IMR-90 (cell line): ENCODE data around the gene COL9A2. TPM values are rescaled to one million over a fixed set of nuclear protein-coding genes. Genes with fewer than 3 reads are reported as not detected.

Experiments
- ATAC-seq: fragments of 200-7000 bp; cut with Tn5 transposase; 2 replicates; pipeline ENCODE4 v1.9.1; 2020; ENCODE audit warnings: low read depth, mild to moderate bottlenecking, moderate library complexity
- BruUV-seq: library from RNA; stranded (reverse); fragments of 400-500 nt; replicated peaks from 2 replicates; lab custom pipeline; 2021; lab: Mats Ljungman, UMichigan
- CTCF ChIA-PET: fragments of 300-600 bp; formaldehyde crosslinking; extraction: SDS; loops from one replicate; lab custom pipeline; 2021; ENCODE audit warnings: antibody characterized with exemption; lab: Yijun Ruan, JAX
- POLR2A ChIA-PET: fragments of 300-600 bp; sonication (Branson Sonifier 250); formaldehyde crosslinking; loops from one replicate; lab custom pipeline; 2022; ENCODE audit warnings: antibody characterized with exemption; ENCODE audit not compliant: unreplicated experiment; lab: Charles Lee
- DNase-seq: peaks from one replicate; pipeline ENCODE4 v3.0.0; 2013
- H2AFZ ChIP-seq: replicated peaks from 2 replicates; pipeline ENCODE3; 2013; ENCODE audit warnings: low read length, mild to moderate bottlenecking; ENCODE audit not compliant: poor library complexity
- H2AK5ac ChIP-seq: 2 replicates; pipeline ENCODE4 v1.6.1; 2013; ENCODE audit warnings: low read depth, low read length, inconsistent platforms
- H2AK9ac ChIP-seq: replicated peaks from 2 replicates; pipeline ENCODE3; 2013; ENCODE audit warnings: mild to moderate bottlenecking, low read depth, low read length, moderate library complexity; ENCODE audit not compliant: poor library complexity
- H2BK120ac ChIP-seq: 2 replicates; pipeline ENCODE4 v1.6.1; 2013; ENCODE audit warnings: low read depth, low read length, inconsistent platforms
- H2BK15ac ChIP-seq: 3 replicates; pipeline ENCODE4 v1.6.1; 2013; ENCODE audit warnings: low read depth, low read length, inconsistent platforms
- H2BK20ac ChIP-seq: 2 replicates; pipeline ENCODE4 v1.6.1; 2013; ENCODE audit warnings: low read depth, mild to moderate bottlenecking, inconsistent platforms, low read length, moderate library complexity
- H2BK5ac ChIP-seq: 2 replicates; pipeline ENCODE4 v1.6.1; 2013; ENCODE audit warnings: mild to moderate bottlenecking, low read depth, low read length, inconsistent platforms; ENCODE audit not compliant: poor library complexity, severe bottlenecking
- H3K14ac ChIP-seq: replicated peaks from 2 replicates; pipeline ENCODE4 v1.6.1; 2013; ENCODE audit warnings: low read depth, low read length, inconsistent platforms
- H3K18ac ChIP-seq: 2 replicates; pipeline ENCODE4 v1.6.1; 2013; ENCODE audit warnings: low read depth, low read length, control low read depth
- H3K23ac ChIP-seq: 2 replicates; pipeline ENCODE4 v1.6.1; 2013; ENCODE audit warnings: low read depth, low read length, inconsistent platforms
- H3K27ac ChIP-seq: 2 replicates; pipeline ENCODE4 v1.5.1; 2013; ENCODE audit warnings: mild to moderate bottlenecking, control low read depth, low read length; ENCODE audit not compliant: insufficient read depth
- H3K27me3 ChIP-seq: 2 replicates; pipeline ENCODE4 v1.6.1; 2013; ENCODE audit warnings: low read length; ENCODE audit not compliant: control insufficient read depth, insufficient read depth
- H3K36me3 ChIP-seq: 2 replicates; pipeline ENCODE4 v1.6.1; 2013; ENCODE audit warnings: low read length, mixed read lengths; ENCODE audit not compliant: control insufficient read depth, insufficient read depth
- H3K4ac ChIP-seq: 2 replicates; pipeline ENCODE4 v1.6.1; 2013; ENCODE audit warnings: low read depth, low read length, inconsistent platforms
- H3K4me1 ChIP-seq: 2 replicates; pipeline ENCODE4 v1.6.1; 2013; ENCODE audit warnings: low read length, mixed read lengths; ENCODE audit not compliant: control insufficient read depth, insufficient read depth
- H3K4me2 ChIP-seq: 2 replicates; pipeline ENCODE4 v1.6.1; 2013; ENCODE audit warnings: low read depth, mild to moderate bottlenecking, control low read depth, low read length, moderate library complexity
- H3K4me3 ChIP-seq: 2 replicates; pipeline ENCODE4 v1.5.1; 2013; ENCODE audit warnings: low read depth, mild to moderate bottlenecking, control low read depth, low read length, moderate library complexity; ENCODE audit not compliant: insufficient read depth
- H3K56ac ChIP-seq: 2 replicates; pipeline ENCODE4 v1.6.1; 2013; ENCODE audit warnings: low read length, inconsistent platforms; ENCODE audit not compliant: insufficient read depth; ENCODE audit errors: extremely low read depth
- H3K79me1 ChIP-seq, 2 experiments: 2 replicates each; pipeline ENCODE4 v1.6.1; 2013; ENCODE audit warnings: low read length in 2 of 2, inconsistent platforms in 1 of 2, low read depth in 1 of 2
- H3K9ac ChIP-seq: 2 replicates; pipeline ENCODE4 v1.6.1; 2013; ENCODE audit warnings: low read depth, low read length, control low read depth
- H3K9me1 ChIP-seq: 2 replicates; pipeline ENCODE4 v1.6.1; 2013; ENCODE audit warnings: low read length, inconsistent platforms; ENCODE audit not compliant: insufficient read depth
- H3K9me3 ChIP-seq: 2 replicates; pipeline ENCODE4 v1.6.1; 2013; ENCODE audit warnings: low read length; ENCODE audit not compliant: control insufficient read depth, insufficient read depth
- H4K20me1 ChIP-seq: 2 replicates; pipeline ENCODE4 v1.6.1; 2013; ENCODE audit warnings: low read length, inconsistent platforms; ENCODE audit not compliant: insufficient read depth
- H4K5ac ChIP-seq: 2 replicates; pipeline ENCODE4 v1.6.1; 2013; ENCODE audit warnings: mild to moderate bottlenecking, low read depth, low read length, control low read depth
- H4K8ac ChIP-seq, 2 experiments: 2 replicates each; pipeline ENCODE4 v1.6.1; 2013; ENCODE audit warnings: low read depth in 2 of 2, low read length in 2 of 2, control low read depth in 1 of 2, inconsistent platforms in 1 of 2
- H4K91ac ChIP-seq: 2 replicates; pipeline ENCODE4 v1.6.1; 2013; ENCODE audit warnings: low read depth, low read length, inconsistent platforms; ENCODE audit not compliant: insufficient read depth
- MXI1 ChIP-seq: IDR thresholded peaks from 2 replicates; pipeline ENCODE4 v1.6.1; 2012; ENCODE audit warnings: low read depth, mild to moderate bottlenecking, low read length, moderate library complexity, borderline replicate concordance
- SMC3 ChIP-seq: fragments of 150-350 bp; IDR thresholded peaks from 2 replicates; pipeline ENCODE4 v1.6.1; 2016; ENCODE audit warnings: low read depth, mild to moderate bottlenecking, antibody characterized with exemption, low read length, moderate library complexity
- WGBS, 2 experiments: methylation state at CpG; one replicate each; pipeline versions ENCODE4 v1.1.5 to v1.1.7; 2013; ENCODE audit warnings: missing lambda C conversion rate in 2 of 2; ENCODE audit not compliant: insufficient read length in 1 of 2; ENCODE audit errors: extremely low coverage in 2 of 2; 5-methylcytosine and 5-hydroxymethylcytosine counted together
- dilution Hi-C: fragments of 300-500 bp; cut with HindIII; formaldehyde crosslinking; loops from one replicate; pipeline ENCODE4 v1.14.3; 2018; ENCODE audit warnings: low sequenced_read_pairs; ENCODE audit not compliant: unreplicated experiment
- in situ Hi-C: fragments of 300-500 bp; cut with MboI; formaldehyde crosslinking; loops from 3 replicates; pipeline ENCODE4 v1.14.3; 2019; ENCODE audit warnings: low sequenced_read_pairs, inconsistent platforms, mixed read lengths
- intact Hi-C: fragments of 100-400 bp; cut with micrococcal nuclease; formaldehyde crosslinking; loops from 2 replicates; pipeline ENCODE4 v1.10.0; 2022
- polyA plus RNA-seq, 3 experiments: library from polyadenylated mRNA; depleted of rRNA; stranded (reverse); fragments of >200 nt; gene quantifications; 2 replicates each; pipeline ENCODE4 v1.2.3, GENCODE V29; 2012; ENCODE audit warnings: low replicate concordance in 1 of 3
- total RNA-seq: library from RNA; depleted of rRNA; stranded (reverse); fragments of >200 nt; gene quantifications from 2 replicates; pipeline ENCODE4 v1.2.3, GENCODE V29; 2012

Gene COL9A2
- total and polyA plus RNA-seq, 2 of the 4 experiments (the other 2 are of a cell fraction): 0.90 to 1.6 TPM

GRCh38 chr1:40273547-40274166 lies 43.4 kb downstream of the COL9A2 start:
- H3K23ac ChIP-seq: no peak overlapping the region
- H3K27me3 ChIP-seq: no peaks in the 10 kb centered on the region
- no peak overlapping the region for H2BK5ac ChIP-seq
- H3K9me1 ChIP-seq: peaks cover 9% of the 10 kb centered on the region
- ChIA-PET CTCF (interaction anchor here (1.0 kb wide), 1 partner anchor 17 kb away, joined by 3 read pairs; no protein-coding TSS in a partner anchor), POLR2A (no interaction called here)
- no peak overlapping the region for H3K14ac ChIP-seq
- no peak overlapping the region for H2BK15ac ChIP-seq
- in situ Hi-C loops (no loop called here), dilution Hi-C loops (no loop called here), intact Hi-C loops (no loop called here)
- no peak overlapping the region for H3K18ac ChIP-seq
- H3K4me2 ChIP-seq: no peak overlapping the region
- no peak overlapping the region for H3K9ac ChIP-seq
- no CpG with 5 or more reads among the region's 4 CpGs for WGBS, 2 experiments
- H2AK5ac ChIP-seq: no peak overlapping the region
- H4K20me1 ChIP-seq: no peaks in the 10 kb centered on the region
- peaks cover 28% of the 10 kb centered on the region for H3K36me3 ChIP-seq
- BruUV-seq: no TSS peak
- H3K9me3 ChIP-seq: no peaks in the 10 kb centered on the region
- no peak overlapping the region for H4K91ac ChIP-seq
- no peak overlapping the region for H2AK9ac ChIP-seq
- DNase-seq (no peak), ATAC-seq (no peak)
- H3K4ac ChIP-seq: no peak overlapping the region
- peaks cover 26 to 41% of the 10 kb centered on the region in 2 experiments for H3K79me1 ChIP-seq
- H2BK20ac ChIP-seq: no peak overlapping the region
- no peak overlapping the region for H4K8ac ChIP-seq
- no peak overlapping the region for H3K4me3 ChIP-seq
- no peak overlapping the region for H2BK120ac ChIP-seq
- H3K56ac ChIP-seq: no peak overlapping the region
- peaks cover 2% of the 10 kb centered on the region; the same call in 1 of the 2 replicates for H3K4me1 ChIP-seq
- H3K27ac ChIP-seq: no peak overlapping the region
- H2AFZ ChIP-seq: no peak overlapping the region
- H4K5ac ChIP-seq: no peak overlapping the region
- no peak for TF ChIP-seq SMC3
- TF ChIP-seq MXI1: no peak
